Mucosa of stomach (tissue), 1 donor: ENCODE results near the gene TH.

ENCODE experiments used
- H3K27me3 ChIP-seq: one replicate; pipeline ENCODE4 v1.7.0; 2013; ENCODE audit warnings: mild to moderate bottlenecking, low read length; ENCODE audit not compliant: control insufficient read depth, insufficient read depth
- H3K36me3 ChIP-seq: one replicate; pipeline ENCODE4 v1.7.0; 2013; ENCODE audit warnings: low read length; ENCODE audit not compliant: control insufficient read depth, insufficient read depth
- H3K4me1 ChIP-seq: one replicate; pipeline ENCODE4 v1.7.0; 2013; ENCODE audit warnings: mild to moderate bottlenecking, low read length; ENCODE audit not compliant: control insufficient read depth, insufficient read depth
- H3K4me3 ChIP-seq: one replicate; pipeline ENCODE4 v1.7.0; 2013; ENCODE audit warnings: low read length
- H3K9ac ChIP-seq: one replicate; pipeline ENCODE4 v1.7.0; 2013; ENCODE audit warnings: mild to moderate bottlenecking, low read length, moderate library complexity
- H3K9me3 ChIP-seq: one replicate; pipeline ENCODE4 v1.7.0; 2013; ENCODE audit warnings: mild to moderate bottlenecking, low read length, moderate library complexity; ENCODE audit not compliant: control insufficient read depth
- donor health status: Pancreatic carcinoma.

Gene TH

DNA sequence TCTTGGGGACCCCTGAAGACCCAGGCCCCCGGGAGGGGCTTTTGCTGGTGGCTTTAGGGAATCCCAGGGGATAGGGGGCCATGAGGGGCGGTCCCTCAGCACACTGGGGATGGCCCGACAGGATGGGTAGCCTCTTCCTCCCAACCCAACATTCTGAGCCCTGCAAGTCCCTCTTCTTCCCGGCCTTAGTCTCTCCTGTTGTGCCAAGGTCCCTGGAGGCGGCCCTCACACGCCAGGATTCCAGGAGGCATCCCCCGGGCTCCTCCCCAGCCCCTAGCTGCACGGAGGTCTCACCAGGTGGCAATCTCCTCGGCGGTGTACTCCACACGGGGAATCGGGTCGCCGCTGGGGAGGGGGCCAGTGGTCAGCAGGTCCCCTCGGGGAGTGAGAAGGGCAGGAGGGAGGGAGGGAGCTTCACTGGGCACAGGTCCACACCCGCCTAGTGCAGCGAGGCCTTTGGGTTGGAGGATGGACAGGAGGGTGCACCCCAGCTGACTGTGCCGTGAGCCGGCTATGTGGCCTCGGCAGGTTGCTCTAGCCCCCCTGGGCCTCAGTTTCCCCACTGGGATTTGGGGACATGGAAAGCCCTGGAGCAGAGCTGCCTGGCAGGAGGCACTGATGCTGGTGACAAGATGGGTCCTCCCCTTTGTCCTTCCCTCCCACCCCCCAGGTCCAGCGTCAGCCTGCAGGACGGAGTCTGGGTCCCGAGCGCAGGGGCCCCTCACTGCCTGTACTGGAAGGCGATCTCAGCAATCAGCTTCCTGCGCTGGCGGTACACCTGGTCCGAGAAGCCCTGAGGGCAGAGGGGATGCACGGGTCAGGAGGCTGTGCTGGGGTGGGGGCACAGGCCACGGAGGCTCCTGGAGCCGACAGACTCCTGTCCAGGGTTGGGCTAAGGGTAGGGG, 4.2 kb downstream of the TH start:
- no peaks in the 10 kb centered on the region for H3K9me3 ChIP-seq
- no peak overlapping the region for H3K4me3 ChIP-seq
- no peaks in the 10 kb centered on the region for H3K36me3 ChIP-seq
- H3K9ac ChIP-seq = no peak overlapping the region
- H3K27me3 ChIP-seq = peaks cover 26% of the 10 kb centered on the region
- H3K4me1 ChIP-seq = peaks cover 4% of the 10 kb centered on the region

DNA sequence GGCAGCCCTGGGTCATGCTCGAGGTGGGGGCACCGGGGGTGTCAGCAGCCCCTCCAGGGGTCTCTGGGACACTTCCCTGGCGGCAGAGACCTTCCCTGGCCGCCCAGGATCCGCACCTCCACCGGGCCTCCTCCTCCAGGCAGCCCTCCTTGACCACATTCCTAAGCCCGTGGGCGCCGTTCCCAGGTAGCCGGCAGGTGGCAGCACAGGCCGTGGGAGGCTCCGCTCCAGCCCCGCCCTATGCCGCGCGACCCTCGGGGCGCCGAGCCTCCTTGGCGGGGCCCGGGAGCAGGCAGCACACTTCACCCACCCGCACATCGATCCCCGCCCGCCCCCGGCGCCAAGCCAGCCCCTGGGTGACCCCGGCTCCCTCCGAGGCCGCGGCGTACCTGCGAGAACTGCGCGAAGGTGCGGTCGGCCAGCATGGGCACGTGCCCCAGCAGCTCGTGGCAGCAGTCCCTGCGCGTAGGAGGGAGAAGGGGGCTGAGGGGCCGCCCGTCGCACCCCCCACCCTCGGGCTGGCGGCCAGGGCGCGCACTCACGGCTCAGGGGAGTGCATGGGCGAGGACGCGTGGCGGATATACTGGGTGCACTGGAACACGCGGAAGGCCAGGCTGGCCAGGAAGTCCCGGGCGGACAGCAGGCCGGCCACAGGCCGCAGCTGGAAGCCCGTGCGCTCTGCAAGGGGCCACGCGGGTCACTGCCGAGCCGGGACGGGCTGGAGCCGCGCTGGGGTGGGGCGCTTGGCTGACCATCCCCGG, 5.3 kb downstream of the TH start:
- H3K4me1 ChIP-seq = peaks cover 4% of the 10 kb centered on the region
- H3K27me3 ChIP-seq = peaks cover 26% of the 10 kb centered on the region
- H3K4me3 ChIP-seq = no peak overlapping the region
- H3K9ac ChIP-seq = no peak overlapping the region
- no peaks in the 10 kb centered on the region for H3K9me3 ChIP-seq
- H3K36me3 ChIP-seq = no peaks in the 10 kb centered on the region

DNA sequence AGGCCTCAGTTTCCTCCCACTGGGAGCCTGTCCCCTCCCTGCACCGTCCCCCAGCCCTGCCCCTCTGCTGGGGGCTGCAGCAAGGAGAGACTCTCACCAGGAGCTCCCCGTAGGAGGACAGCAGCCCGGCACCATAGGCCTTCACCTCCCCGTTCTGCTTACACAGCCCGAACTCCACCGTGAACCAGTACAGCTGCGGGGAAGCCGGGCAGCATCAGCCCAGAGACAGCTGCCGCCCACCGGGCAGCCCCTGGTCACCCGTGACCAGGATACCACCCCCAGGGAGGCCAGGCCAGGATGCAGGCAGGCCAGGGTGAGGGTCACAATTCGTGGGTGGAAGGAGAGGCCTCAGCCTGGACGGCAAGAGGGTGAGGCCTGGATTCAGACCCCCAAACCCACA, 6.0 kb downstream of the TH start:
- peaks cover 4% of the 10 kb centered on the region for H3K4me1 ChIP-seq
- H3K27me3 ChIP-seq = peaks cover 26% of the 10 kb centered on the region

DNA sequence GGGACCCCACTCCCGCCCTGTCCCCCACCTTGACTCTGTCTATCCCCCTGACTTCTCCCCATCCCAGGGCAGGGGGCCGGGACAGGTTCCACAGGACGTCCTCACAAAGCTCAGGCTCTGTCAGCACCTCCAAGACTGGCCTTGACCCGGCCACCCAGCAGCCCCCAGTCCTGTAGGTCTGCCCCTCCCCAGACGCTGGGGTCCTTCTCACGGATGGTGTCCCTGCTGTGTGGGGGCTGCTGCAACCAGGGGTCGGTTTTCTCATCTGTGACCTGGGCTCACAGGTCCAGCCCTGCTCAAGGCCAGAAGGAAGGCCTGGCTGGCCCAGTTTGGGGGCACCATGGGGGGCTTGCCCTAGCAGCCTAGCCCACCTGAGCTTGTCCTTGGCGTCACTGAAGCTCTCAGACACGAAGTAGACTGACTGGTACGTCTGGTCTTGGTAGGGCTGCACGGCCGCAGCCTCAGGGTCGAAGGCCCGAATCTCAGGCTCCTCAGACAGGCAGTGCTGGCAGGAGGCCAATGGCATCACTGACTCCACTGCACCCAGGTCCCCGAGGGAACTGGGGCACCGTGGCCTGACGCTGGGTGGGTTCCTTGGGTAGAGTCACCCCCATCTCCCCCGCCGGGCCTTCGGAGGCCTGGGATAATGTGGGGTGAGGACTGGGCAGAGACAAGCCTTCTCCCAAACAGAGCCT, 6.6 kb downstream of the TH start:
- peaks cover 26% of the 10 kb centered on the region for H3K27me3 ChIP-seq
- H3K4me3 ChIP-seq = no peak overlapping the region
- peaks cover 4% of the 10 kb centered on the region for H3K4me1 ChIP-seq
- no peak overlapping the region for H3K9ac ChIP-seq
- H3K9me3 ChIP-seq = no peaks in the 10 kb centered on the region
- H3K36me3 ChIP-seq = no peaks in the 10 kb centered on the region

More for the DNA sequence above, 6.0 kb downstream of the TH start:
- H3K4me3 ChIP-seq = no peak overlapping the region
- H3K9me3 ChIP-seq = no peaks in the 10 kb centered on the region
- H3K36me3 ChIP-seq = no peaks in the 10 kb centered on the region
- H3K9ac ChIP-seq = no peak overlapping the region

DNA sequence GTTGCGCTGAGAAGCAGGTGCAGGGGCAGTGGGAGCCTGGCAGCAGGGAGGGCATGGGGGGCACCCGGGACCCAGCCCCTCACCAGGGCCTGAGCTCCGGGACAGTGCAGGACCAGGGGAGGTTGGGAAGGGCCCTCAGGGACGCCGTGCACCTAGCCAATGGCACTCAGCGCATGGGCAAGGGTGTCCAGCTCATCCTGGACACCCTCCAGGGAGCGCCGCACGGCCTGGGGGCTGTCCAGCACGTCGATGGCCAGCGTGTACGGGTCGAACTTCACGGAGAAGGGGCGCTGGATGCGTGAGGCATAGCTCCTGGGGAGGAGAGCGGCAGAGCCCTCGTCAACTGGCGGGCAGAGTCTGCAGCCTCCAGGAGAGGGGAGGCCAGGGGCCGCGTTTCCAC, 7.5 kb downstream of the TH start:
- H3K36me3 ChIP-seq = no peaks in the 10 kb centered on the region
- no peaks in the 10 kb centered on the region for H3K9me3 ChIP-seq
- peaks cover 26% of the 10 kb centered on the region for H3K27me3 ChIP-seq
- H3K9ac ChIP-seq = no peak overlapping the region
- H3K4me1 ChIP-seq = peaks cover 4% of the 10 kb centered on the region
- no peak overlapping the region for H3K4me3 ChIP-seq

DNA sequence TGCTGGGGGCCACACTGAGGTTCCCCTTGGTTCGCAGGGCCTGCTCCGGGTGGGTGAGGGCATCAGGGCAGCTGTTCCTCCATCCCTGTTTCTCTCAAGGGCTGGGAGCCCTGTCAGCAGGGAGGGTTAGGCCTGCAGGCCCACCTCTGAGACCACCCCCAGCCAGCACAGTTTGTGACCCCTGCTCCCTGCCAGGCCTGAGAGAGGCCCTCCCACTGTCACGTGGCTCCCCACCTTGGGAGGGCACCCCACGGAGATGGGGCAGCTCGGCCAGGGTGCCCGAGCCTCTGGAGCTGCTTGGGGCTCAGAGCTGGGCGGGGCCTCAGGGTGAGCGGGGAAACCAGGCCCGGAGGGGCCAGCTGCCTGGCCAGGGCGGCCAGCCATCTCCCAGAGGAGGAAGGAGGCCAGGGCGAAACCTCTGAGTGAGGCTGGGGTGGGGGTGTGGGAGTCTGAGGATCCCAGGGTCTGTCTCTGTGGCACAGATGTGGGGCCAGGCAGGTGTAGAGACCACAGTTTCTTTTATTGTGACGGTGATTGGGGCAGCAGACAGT, 8.1 kb downstream of the TH start:
- no peak overlapping the region for H3K9ac ChIP-seq
- no peak overlapping the region for H3K4me3 ChIP-seq
- H3K36me3 ChIP-seq = no peaks in the 10 kb centered on the region
- H3K9me3 ChIP-seq = no peaks in the 10 kb centered on the region
- H3K4me1 ChIP-seq = peaks cover 4% of the 10 kb centered on the region
- H3K27me3 ChIP-seq = peaks cover 26% of the 10 kb centered on the region

DNA sequence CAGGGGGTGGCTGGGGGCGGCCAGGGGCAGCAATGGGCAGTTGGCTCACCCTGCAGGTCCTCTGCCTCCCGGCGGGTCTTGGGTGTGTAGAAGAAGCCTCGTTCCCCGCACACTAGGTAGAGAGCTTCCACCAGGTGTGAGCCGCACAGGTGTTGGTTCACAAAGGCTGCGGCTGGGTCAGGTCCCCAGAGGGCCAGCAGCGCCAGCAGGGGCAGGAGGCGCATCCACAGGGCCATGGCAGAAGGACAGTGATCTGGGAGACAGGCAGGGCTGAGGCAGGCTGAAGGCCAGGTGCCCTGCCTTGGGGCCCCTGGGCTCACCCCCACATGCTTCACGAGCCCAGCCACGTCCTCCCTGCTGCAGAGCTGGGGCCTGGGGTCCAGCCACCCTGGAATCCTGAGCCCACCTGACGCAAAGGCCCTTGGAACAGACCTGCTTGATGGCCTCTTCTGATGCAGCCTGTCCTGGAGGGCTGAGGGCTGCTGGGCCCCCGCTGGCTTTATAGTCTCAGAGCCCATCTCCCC, 10.8 kb downstream of the TH start, which contains the start of gene INS:
INS (minus strand) TSS at position 474 of the 524 bp plus-strand sequence; CDS start at position 236, 238 bp downstream.
- no peaks in the 10 kb centered on the region for H3K9me3 ChIP-seq
- H3K27me3 ChIP-seq = peaks cover 20% of the 10 kb centered on the region
- no peak within 1 kb of the TSS for H3K4me3 ChIP-seq
- no peaks in the 10 kb centered on the region for H3K4me1 ChIP-seq
- no peak within 1 kb of the TSS for H3K9ac ChIP-seq
- no peaks in the 10 kb centered on the region for H3K36me3 ChIP-seq

DNA sequence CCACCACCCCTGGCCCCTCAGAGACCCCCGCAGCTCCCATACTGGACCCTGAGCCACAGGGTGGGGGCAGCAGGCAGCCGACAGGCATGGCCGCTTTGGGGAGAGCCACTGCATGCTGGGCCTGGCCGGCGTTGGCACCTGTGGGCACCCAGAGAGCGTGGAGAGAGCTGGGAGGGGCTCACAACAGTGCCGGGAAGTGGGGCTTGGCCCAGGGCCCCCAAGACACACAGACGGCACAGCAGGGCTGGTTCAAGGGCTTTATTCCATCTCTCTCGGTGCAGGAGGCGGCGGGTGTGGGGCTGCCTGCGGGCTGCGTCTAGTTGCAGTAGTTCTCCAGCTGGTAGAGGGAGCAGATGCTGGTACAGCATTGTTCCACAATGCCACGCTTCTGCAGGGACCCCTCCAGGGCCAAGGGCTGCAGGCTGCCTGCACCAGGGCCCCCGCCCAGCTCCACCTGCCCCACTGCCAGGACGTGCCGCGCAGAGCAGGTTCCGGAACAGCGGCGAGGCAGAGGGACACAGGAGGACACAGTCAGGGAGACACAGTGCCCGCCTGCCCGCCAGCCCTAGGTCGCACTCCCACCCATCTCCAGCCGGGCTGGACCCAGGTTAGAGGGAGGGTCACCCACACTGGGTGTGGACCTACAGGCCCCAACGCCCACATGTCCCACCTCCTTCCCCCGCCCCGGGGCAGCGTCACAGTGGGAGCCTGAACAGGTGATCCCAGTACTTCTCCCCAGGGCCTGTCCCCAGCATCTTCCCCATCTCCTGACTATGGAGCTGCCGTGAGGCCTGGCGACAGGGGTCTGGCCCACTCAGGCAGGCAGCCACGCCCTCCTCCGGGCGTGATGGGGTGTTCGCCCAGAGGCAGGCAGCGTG, 11.8 kb downstream of the TH start:
- Histone ChIP-seq H3K27me3 (peaks cover 15% of the 10 kb centered on the region), H3K4me1 (no peaks in the 10 kb centered on the region), H3K36me3 (no peaks in the 10 kb centered on the region), H3K4me3 (no peak overlapping the region), H3K9ac (no peak overlapping the region), H3K9me3 (no peaks in the 10 kb centered on the region)

DNA sequence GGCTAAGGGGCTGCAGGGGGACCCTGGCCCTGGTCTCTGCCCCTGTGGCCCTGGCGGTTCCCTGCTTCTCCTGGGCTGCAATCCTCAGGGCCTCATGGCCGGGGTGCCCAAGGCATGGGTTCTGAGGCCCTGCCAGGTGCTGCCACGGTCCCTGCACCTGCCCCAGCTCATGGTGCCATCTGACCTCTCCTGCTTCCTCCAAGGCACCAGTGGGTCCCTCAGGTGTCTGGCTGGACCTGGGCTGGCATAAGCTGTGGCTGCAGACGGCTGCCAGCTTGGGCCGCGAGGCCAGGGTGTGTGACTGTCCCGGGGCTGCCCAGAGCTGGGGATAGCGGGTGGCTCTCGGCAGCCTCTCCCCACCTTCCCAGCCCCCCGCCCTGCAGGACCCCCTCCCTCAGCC, 12.6 kb downstream of the TH start:
- no peak overlapping the region for H3K9ac ChIP-seq
- H3K27me3 ChIP-seq = peaks cover 15% of the 10 kb centered on the region
- H3K9me3 ChIP-seq = no peaks in the 10 kb centered on the region
- no peaks in the 10 kb centered on the region for H3K4me1 ChIP-seq
- no peak overlapping the region for H3K4me3 ChIP-seq
- no peaks in the 10 kb centered on the region for H3K36me3 ChIP-seq

DNA sequence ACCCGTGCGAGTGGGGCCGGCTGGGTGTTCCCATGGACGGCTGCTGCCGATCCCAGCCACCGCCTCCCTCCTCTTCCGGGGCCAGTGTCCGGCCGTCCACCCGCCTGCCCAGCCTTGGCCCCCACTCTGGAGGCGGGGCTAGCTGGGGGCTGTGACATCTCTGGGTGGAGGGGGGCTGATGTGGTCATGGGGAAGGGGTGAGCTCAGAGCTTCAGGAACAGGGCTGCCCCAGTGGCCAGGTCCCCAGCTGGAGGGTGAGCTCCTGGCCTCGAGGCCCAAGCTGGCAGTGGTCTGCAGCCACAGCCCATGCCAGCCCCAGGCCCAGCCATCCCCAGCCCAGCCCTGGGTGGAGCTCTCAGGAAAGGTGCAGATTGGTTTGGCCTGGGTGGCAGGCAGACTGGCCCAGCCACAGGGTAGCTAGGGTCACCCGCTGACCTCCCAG, 13.3 kb downstream of the TH start:
- H3K9ac ChIP-seq = no peak overlapping the region
- H3K27me3 ChIP-seq = peaks cover 15% of the 10 kb centered on the region
- H3K4me3 ChIP-seq = no peak overlapping the region
- H3K36me3 ChIP-seq = no peaks in the 10 kb centered on the region
- H3K4me1 ChIP-seq = no peaks in the 10 kb centered on the region
- H3K9me3 ChIP-seq = no peaks in the 10 kb centered on the region
